ENCODE measurements around the gene PSAPL1. TPM values are rescaled to one million over a fixed set of nuclear protein-coding genes. Genes with fewer than 3 reads are reported as not detected.

The PSAPL1 gene
- total RNA-seq, 1 donor from 2014 or later: not detected

- H3K9me3 Mint-ChIP-seq (ENCODE audit: unreplicated experiment): no peaks in the 10 kb centered on the region
- H3K27ac Mint-ChIP-seq (ENCODE audit: unreplicated experiment): no peak overlapping the region
- DNase-seq (ENCODE audit: low spot score): no peak
- no peaks in the 10 kb centered on the region for H3K27me3 Mint-ChIP-seq (ENCODE audit: unreplicated experiment)
- H3K4me1 Mint-ChIP-seq (ENCODE audit: unreplicated experiment): no peaks in the 10 kb centered on the region
- TF ChIP-seq CTCF (IDR thresholded peaks at IDR 0.05; ENCODE audit: unreplicated experiment): no peak
- H3K4me3 Mint-ChIP-seq (ENCODE audit: unreplicated experiment): no peak overlapping the region
- no peaks in the 10 kb centered on the region for H3K36me3 Mint-ChIP-seq (ENCODE audit: low read depth, unreplicated experiment)
These were observed 6.9 kb downstream of the PSAPL1 start for GRCh38 chr4:7427831-7428260.

- Mint-ChIP-seq H3K36me3 (ENCODE audit: low read depth, unreplicated experiment) (no peaks in the 10 kb centered on the region), H3K4me3 (ENCODE audit: unreplicated experiment) (no peak overlapping the region), H3K27ac (ENCODE audit: unreplicated experiment) (no peak overlapping the region)
These were observed 7.4 kb downstream of the PSAPL1 start for GRCh38 chr4:7427361-7427760.

GRCh38 chr4:7426525-7427171, 8.1 kb downstream of the PSAPL1 start:
- Mint-ChIP-seq H3K27ac (ENCODE audit: unreplicated experiment) (no peak overlapping the region), H3K4me3 (ENCODE audit: unreplicated experiment) (no peak overlapping the region), H3K4me1 (ENCODE audit: unreplicated experiment) (no peaks in the 10 kb centered on the region), H3K9me3 (ENCODE audit: unreplicated experiment) (no peaks in the 10 kb centered on the region), H3K36me3 (ENCODE audit: low read depth, unreplicated experiment) (no peaks in the 10 kb centered on the region), H3K27me3 (ENCODE audit: unreplicated experiment) (peaks cover 1% of the 10 kb centered on the region)
- no peak for TF ChIP-seq CTCF (IDR thresholded peaks at IDR 0.05; ENCODE audit: unreplicated experiment)
- no peak for DNase-seq (ENCODE audit: low spot score)

More at GRCh38 chr4:7427361-7427760, 7.4 kb downstream of the PSAPL1 start:
- DNase-seq (ENCODE audit: low spot score): no peak
- H3K9me3 Mint-ChIP-seq (ENCODE audit: unreplicated experiment): no peaks in the 10 kb centered on the region
- H3K27me3 Mint-ChIP-seq (ENCODE audit: unreplicated experiment): no peaks in the 10 kb centered on the region
- TF ChIP-seq CTCF (IDR thresholded peaks at IDR 0.05; ENCODE audit: unreplicated experiment): no peak
- H3K4me1 Mint-ChIP-seq (ENCODE audit: unreplicated experiment): no peaks in the 10 kb centered on the region

- TF ChIP-seq CTCF (IDR thresholded peaks at IDR 0.05; ENCODE audit: unreplicated experiment): no peak
- Mint-ChIP-seq H3K36me3 (ENCODE audit: low read depth, unreplicated experiment) (no peaks in the 10 kb centered on the region), H3K27me3 (ENCODE audit: unreplicated experiment) (peaks cover 1% of the 10 kb centered on the region), H3K4me3 (ENCODE audit: unreplicated experiment) (no peak overlapping the region), H3K9me3 (ENCODE audit: unreplicated experiment) (no peaks in the 10 kb centered on the region), H3K4me1 (ENCODE audit: unreplicated experiment) (no peaks in the 10 kb centered on the region), H3K27ac (ENCODE audit: unreplicated experiment) (no peak overlapping the region)
- no peak for DNase-seq (ENCODE audit: low spot score)
These were observed 8.9 kb downstream of the PSAPL1 start for GRCh38 chr4:7425591-7426468.

GRCh38 chr4:7425124-7425523, 9.6 kb downstream of the PSAPL1 start:
- H3K27me3 Mint-ChIP-seq (ENCODE audit: unreplicated experiment): peaks cover 1% of the 10 kb centered on the region
- H3K4me3 Mint-ChIP-seq (ENCODE audit: unreplicated experiment): no peak overlapping the region
- no peaks in the 10 kb centered on the region for H3K9me3 Mint-ChIP-seq (ENCODE audit: unreplicated experiment)
- no peaks in the 10 kb centered on the region for H3K36me3 Mint-ChIP-seq (ENCODE audit: low read depth, unreplicated experiment)
- no peak for TF ChIP-seq CTCF (IDR thresholded peaks at IDR 0.05; ENCODE audit: unreplicated experiment)
- no peak overlapping the region for H3K27ac Mint-ChIP-seq (ENCODE audit: unreplicated experiment)
- no peaks in the 10 kb centered on the region for H3K4me1 Mint-ChIP-seq (ENCODE audit: unreplicated experiment)
- no peak for DNase-seq (ENCODE audit: low spot score)

All from endothelial cell (in vitro differentiated cells).